ENCODE results near the gene GLIS1.
A peak's percentile ranks its signal among the peaks of the same experiment; 100 is the strongest.

GRCh38 chr1:53485478-53486394 is 253.2 kb downstream of the GLIS1 start:
- peak; percentile 96 for TF ChIP-seq CTCF (IDR thresholded peaks at IDR 0.05; ENCODE audit: low read depth, low read length, poor library complexity, severe bottlenecking)
- TF ChIP-seq EZH2phosphoT487 (IDR thresholded peaks at IDR 0.05; ENCODE audit: borderline replicate concordance, low read length): no peak

Data from DOHH2 (cell line).